Stimulated activated CD8-positive, alpha-beta memory T cell treated with anti-CD3 and anti-CD28 coated beads, Interleukin-12 subunit alpha, Interleukin-12 subunit beta, amount 100 ng/mL, for 24 hours (primary cell): ENCODE data around the gene MTOR.
"Not testable (repeated sequence)": the region's sequence is repeated elsewhere in the genome, so short reads cannot be mapped to it uniquely, and the experiment has no call there.

Experiments
- DNase-seq: peaks from one replicate; pipeline ENCODE4 v3.0.0-alpha.2; 2020; ENCODE audit errors: extremely low read depth

MTOR gene

DNA sequence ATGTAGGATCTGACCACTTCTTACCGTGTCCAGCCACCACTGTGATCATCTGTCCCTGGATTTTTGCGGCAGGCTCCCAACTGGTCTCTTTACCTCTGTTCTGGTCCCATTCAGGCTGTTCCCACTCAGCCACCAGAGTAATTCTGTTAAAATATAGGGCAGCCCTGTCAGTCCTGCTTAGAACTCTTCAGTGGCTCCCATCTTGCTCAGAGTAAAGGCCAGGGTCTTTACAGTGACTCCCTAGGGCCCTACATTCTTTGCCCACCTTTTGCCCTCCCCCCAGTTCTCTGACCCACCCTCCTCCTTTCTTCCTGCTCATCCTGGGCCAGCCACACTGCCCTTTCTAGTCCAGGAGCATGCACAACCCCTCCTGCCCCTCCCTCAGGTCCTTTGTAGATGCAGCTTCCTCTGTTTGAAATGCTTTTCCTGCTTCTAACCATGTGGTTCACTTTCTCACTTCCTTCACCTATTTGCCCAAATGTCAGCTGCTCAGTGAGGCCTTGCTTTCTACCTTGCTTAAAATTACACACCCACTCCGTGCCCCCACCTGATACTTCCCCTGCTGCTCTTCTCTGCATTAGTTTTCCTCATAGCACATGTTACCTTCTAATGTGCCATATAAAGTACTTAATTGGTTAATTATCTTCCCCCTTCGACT, 18.5 kb upstream of the MTOR start:
- no peak for DNase-seq

DNA sequence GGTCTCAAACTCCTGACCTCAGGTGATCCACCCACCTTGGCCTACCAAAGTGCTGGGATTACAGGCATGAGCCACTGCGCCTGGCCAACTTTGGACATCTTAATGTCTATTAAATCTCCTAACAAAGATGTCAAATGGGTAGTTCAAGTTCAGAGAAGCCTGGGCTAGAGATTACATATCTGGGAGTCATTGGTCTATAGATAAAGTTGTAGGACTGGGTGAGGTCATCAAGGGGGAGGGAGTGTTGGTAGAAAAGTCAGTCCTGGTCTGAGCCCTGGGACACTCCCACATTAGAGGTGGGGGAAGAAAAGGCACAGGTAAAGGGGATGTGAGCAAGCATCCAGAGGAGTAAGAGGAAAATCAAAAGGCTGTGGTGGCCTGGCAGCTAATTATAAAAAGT, 17.3 kb upstream of the MTOR start:
- DNase-seq: no peak

DNA sequence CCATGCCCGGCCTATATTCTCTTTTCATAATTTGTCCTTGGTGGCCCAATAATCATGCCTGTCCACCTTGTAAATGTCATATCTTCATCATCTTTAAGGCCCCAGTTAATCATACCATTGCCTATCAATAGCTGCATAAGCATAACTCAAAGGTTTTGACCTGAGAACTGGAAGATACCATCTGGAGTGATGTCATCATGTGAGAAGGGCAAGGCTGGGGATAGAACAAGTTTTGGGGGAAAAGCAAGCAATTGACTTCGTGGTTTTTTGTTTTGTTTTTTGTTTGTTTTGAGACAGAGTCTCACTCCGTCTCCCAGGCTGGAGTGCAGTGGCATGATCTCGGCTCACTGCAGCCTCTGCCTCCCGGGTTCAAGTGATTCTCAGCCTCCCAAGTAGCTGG, 16.8 kb upstream of the MTOR start:
- no peak for DNase-seq

DNA sequence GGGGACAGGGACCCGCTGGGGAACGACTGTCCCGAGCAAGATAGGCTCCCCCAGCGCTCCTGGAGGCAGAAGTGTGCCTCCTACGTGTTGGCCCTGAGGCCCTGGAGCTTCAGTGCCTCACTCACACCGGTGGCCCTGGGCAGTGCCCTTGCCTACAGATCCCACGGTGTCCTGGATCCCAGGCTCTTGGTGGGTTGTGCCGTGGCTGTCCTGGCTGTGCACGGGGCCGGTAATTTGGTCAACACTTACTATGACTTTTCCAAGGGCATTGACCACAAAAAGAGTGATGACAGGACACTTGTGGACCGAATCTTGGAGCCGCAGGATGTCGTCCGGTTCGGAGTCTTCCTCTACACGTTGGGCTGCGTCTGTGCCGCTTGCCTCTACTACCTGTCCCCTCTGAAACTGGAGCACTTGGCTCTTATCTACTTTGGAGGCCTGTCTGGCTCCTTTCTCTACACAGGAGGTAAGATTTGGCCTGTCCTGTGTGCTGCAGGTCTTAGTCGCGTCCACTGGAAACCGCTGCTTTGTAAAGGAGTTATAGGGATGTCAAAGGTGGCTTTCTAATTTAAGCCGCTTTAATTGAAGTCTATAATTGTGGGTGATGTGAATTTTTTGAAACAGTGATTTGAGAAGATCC, 11.4 kb upstream of the MTOR start:
- DNase-seq: no peak

DNA sequence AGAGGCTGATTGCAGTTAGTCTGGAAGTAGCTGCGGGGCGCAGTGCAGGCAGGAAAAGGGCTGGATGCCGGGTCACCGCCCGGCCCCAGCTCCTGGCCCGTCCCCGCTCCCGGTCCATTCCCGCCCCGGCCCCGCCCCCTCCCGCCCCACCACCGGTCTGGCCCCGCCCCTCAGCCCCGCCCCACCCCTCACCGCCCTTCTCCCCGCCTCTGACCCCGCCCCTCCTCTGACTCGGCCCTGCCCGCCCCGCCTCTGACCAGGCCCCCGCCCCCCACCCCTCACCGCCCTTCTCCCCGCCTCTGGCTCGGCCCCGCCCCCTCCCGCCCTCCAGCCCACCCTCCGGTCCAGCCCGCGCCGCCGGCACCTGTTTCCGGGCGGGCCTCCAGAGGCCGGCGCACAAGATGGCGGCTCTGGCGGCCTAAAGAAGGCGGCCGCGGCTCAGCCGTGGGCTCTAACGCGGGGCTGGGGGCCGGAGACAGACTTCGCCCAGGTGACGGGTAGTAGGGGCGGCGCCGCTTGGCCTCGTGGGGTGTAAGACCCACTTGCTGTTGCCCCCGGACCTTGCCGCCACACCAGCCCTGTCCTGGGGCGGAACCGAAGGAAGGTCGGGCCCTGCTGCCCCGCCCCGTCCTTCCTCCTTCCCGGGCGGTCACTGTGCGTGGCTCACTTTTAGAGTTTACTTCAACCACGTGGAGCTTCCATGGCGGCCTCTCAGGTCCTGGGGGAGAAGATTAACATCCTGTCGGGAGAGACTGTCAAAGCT, 10.7 kb upstream of the MTOR start, which contains the start of gene UBIAD1:
UBIAD1 (plus strand) TSS at position 367 of the 763 bp plus-strand sequence; CDS start at position 701, 334 bp downstream.
- peak; percentile 64 for DNase-seq

DNA sequence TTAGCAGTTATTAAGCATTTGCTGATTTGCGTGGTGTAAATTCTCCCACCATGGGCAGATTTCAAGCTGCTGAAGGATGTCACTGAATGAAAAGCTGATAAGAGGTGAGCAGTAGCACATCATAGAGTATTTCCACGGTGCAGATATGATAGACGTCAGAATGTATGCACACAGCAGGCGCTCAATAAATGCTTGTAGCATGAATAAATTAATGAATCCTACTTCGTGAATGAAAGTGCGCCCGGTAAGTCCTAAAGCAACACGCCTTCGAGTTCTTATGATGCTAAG, 10.1 kb upstream of the MTOR start:
- no peak for DNase-seq

DNA sequence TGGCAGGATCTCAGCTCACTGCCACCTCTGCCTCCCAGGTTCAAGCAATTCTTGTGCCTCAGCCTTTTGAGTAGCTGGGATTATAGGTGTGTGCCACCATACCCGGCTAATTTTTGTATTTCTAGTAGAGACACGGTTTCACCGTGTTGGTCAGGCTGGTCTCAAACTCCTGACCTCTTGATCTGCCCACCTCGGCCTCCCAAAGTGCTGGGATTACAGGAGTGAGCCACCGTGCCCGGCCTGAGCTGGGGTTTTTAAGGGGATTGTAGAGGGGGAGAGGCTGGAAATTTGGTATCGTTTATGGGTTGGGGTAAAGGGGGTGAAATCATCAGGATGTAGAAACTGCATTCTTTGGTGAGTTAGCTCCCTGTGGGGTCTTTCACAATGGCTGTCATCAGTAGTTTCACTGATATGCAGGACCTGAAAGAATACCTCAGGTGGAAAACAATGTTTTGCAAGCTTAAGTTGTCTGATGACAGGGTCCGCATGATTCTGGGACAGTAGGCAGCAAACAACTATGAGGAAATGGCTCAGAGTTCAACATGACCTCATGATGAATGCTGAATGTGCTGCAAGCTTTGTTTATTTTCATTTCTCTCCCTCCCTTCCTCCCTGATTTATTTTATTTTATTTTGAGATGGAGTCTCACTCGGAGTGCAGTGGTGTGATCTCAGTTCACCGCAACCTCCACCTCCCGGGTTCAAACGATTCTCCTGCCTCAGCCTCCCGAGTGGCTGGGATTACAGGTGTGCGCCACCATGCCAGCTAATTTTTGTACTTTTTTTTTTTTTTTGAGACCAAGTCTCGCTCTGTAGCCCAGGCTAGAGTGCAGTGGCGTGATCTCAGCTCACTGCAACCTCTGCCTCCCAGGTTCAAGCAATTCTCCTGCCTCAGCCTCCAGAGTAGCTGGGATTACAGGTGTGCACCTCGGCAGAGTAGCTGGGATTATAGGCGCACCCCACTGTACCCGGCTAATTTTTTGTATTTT, 5.3 kb upstream of the MTOR start:
- DNase-seq: not testable (repeated sequence)

DNA sequence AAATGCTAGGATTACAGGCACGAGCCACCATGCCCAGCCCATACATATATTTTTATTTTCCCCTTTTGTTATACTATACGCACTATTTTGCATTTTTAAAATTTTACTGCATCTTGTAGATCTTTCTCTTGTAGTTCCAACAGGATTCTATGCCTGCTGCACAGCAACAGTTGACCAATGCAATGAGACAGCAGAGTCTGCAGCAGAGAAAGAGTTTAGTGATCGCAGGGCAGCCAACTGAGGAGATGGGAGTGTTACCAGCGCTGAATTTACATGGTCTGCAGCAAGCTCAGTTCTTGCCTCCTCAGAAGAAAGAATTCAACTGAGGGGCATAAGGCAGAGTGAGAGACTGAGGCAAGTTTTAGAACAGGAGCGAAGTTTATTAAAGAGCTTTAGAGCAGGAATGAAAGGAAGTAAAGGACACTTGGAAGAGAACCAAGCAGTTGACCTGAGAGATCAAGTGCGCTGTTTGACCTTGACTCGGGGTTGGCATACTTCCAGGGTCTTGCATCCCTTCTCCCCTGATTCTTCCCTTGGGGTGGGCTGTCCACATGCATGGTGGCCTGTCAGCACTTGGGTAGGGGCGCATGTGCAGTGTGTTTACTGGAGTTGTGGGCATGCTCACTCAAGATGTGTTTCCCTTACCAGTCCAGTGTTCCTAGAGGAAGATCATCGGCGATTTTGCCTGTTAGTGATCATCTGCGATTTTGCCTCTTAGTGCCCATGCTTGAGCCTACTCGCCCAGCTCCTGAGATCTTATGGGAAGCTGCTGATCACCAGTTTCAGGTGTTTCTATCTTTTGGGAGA, 4.1 kb upstream of the MTOR start:
- no peak for DNase-seq

DNA sequence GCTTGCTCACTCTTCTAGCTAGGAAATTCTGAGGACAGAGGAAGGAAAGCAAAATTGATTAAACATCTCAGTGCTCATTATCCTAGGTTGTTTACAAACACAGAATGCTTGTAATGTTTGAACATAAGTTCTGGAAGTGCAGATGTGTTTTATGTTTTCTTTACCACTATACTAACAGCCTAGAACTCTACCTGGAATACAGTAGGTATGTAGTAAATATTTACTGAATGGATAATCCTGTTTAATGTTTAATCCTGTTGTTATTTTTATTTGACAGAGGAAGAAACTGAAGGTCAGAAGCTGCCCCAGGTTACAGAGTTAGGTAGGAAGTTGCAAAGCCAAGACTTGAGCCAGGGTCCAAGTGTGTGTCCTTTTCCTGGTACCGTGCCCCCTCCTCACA, 6.1 kb downstream of the MTOR start:
- no peak for DNase-seq

DNA sequence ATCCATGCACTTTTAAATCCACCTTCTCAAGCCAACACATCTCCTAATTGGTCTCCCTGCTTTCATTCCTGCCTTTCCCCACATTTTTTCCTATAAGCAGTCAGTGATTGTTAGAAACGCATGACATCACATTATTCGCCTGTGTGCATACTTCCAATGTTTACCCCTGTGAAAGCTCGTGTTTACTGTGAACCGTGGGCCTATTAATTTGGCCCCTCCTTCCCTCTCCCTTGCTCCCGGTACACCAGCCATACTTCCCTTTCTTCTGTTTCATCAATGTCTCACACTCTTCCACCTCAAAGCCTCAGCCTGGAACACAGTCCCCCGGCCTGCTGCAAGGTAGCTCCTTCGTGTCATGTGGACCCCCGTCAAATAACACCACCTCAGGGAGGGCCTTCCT, 9.1 kb downstream of the MTOR start:
- no peak for DNase-seq

DNA sequence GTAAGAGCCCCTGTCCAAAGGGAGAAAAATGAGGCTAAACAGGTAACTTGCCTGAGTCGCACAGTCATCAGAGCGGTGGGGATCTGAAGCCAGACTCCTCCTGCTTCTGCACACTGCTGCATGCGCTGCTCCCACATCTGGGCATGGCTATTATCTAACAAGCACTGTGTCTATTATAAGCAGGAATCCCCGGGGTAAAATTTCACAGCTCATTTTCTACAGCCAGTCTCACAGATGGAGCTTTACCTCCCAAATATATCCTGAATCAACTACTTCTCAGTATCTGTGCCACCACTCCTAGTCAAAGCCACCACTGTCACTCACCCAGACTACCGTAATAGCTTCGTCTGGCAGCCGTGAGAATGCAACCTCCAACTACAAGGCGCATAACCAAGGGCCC, 9.8 kb downstream of the MTOR start:
- DNase-seq: no peak

DNA sequence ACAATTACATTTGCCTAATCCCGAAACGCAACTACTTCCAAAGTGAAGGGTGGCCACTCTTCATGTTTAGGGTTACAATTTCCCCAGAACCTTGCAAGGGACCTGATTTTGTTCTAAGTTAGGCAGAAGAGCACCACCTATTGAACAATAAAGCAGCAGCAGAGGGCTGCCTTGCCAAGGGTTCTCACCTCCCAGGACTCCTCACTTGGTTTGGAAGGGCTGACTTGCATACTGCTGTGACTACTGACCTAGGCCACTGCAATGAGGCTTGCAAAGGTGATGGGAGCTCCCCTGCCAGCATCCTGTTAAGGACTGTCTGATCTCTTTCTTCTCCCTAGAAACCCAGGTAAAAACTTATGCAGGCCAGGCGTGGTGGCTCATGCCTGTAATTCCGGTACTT, 14.2 kb downstream of the MTOR start:
- DNase-seq: no peak

DNA sequence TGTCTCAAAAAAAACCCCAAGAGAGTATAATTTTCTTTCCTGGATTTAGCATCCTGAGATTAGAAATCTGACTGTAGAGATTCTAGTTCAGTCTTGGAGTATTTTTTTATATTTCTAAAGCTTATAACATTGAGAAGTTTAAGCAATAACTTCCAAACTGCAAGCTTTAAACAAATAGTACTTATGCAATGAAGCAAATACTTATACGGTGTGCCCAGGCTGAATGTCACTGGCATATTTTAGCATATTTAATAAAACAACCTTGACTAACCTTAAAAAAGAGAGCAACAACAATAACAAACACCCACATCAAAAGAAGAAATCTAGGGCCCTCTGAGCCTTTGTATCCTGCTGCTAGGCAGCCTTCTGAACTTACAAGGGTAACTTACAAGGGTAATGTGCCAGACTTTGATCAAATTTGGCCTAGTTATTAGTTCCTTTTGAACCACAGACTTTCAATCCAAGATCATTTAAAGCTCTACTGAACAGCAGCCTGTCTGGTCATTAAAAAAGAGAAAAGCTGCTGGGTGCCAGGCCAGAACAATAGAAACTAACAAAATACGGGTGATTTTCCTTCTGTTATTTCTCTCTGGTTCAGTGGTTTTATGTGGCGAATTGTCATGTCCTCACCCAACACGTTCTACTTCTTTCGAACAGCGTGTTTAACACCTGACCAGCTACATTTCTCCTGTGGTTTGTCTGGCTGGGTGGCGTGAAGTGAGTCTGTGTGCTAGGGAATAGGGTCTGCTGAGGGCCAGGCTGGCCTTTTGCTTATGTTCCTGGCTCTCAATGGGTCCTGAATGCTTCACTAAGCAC, 16.2 kb downstream of the MTOR start:
- DNase-seq: no peak

DNA sequence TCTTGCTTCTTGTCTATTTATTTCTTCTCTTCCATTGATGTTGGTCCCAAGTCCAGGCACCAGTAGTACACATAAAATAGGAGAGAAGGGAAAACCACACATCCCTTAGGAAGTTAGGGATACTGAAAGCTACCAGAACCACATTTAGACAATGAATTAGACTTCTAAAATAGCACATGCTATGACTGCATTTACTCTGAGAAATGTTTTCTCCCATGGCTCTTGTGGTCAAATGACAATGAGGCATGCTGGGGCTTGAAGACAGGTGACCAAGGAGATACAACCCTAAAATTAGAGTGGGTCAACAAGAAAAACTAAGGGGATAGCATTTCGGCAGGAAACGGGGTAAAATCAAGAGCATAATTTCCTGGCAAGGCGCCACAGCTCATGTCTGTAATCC, 17.1 kb downstream of the MTOR start:
- DNase-seq: no peak

DNA sequence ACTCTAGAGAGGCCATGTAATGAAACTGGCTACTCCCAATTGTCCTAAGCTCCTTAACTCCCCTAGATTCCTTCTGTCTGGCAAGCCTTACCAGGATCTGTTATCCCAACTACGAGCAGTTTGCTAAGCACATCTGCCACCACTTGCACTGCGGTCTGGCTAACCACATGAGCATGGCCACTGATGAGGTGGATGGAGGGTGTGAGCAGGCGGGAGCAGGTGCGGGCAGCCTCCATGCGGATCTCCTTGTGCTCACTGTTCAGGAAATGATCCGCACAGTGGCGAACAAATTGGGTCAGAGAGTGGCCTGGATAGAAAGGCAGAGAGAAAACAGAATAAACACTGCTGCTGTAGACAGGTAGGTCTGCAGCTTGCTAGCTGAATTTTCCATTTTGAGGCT, 24.0 kb downstream of the MTOR start:
- no peak for DNase-seq

DNA sequence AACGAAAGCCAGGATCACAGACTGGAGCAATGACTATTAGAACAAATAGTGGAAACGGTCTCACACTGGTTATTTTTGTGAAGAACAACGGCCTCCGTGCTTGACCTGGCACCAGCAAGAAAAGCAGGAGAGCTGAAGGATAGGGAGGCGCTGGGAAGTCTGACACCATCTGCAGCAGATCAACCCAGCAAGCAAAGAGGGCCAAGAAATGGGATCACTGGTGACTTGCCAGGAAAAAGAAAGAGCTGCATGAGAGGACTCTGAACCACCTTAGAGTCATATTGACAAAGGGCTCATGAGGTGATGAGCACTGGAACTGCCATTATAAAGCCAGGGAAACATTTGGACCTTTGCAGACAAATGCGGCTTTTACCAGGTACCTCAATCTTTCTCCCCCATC, 25.0 kb downstream of the MTOR start:
- DNase-seq: no peak

DNA sequence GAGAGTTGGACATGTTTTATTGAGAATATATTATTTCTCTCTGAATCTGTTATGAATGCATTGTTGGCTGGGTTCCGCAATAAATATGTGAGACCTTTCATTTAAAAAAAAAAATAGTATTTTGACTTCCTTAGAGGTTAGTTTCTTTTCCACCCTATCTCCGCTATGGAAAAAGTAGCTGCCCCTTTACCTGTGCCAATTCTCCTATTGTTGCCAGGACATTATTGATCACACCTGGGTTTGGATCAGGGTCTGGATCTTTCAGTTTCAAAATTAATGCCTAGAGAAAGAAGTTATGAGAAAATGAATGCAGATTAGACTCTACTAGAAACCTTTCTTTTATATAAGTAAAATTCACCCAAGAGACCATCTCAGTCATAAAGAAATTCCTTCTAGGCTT, 29.1 kb downstream of the MTOR start:
- no peak for DNase-seq

DNA sequence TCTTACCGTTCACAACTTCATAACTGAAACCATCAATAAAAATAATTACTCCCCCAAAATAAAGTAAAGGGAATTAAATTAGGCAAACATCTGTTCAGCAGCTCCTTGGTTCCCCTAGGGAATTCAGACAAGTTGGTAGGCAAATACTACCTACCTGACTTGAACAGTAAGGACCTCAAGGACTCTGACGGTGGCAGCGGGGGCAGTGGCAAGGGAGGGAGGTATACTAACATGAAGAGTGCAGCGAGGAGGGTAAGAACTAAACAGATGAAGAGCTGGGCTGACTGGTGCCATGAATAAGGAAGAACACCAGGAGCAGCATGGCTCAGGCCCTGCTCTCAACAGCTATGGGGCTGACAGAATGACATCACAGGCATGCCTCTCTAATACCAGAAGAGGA, 33.1 kb downstream of the MTOR start:
- DNase-seq: no peak

DNA sequence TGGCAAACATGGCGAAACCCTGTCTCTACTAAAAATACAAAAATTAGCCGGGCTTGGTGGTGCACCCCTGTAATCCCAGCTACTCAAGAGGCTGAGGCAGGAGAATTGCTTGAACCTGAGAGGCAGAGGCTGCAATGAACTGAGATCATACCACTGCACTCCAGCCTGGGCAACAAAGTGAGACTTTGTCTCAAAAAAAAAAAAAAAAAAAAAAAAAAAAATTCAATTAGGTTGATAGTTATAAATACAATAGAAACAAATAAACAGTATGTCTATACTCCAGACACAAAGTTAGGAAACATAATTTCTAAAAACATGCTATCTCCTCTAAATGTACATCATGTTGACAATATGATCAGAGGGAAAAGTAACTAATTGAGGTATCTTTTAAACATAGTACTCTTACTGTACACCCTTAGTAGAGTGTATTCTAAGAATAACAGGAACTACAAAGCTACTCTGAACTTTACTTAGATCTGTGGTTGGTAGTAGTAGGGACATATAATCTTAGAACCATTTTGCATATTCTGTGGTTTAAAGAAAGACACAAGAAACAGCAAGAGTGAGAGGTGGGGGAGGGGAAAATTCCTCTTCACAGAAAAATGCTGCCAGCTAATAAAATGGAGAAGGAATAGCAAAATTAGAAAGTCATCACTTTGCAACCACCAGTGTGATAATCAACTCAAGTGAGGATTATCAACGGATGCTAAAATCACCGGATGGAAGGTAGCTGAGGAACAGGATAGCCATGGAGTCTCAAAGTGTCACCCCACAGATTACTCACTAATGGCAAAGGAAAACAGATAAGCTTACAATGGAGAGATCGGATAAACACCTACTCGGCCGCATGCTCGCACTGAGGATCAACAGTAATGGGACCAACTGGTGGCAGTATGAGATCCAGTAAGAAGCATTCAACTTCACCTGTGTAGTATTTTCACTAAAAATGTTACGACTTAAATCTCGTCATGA, 35.0 kb downstream of the MTOR start:
- DNase-seq: no peak
